ENCODE measurements around the gene ARFIP2.

DNA sequence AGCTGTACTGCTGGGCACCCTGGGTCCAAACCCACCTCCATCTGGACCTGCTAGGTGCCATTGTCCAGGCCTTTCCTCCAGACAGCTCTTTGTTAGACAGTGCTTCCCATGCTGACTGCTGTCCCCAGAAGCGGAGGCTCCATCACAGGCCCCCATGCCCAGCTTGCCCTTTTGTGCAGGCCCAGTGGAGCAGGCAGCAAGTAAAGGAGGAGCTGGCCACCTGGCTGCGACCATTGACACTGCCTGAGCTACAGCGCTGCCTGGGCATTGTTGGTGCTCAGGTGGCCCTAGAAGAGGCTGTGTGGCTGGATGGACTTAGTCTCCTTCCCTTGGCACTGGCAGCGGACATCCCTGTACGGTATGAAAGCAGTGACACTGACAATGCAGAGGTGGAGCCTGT is 17.4 kb upstream of the ARFIP2 start:
- TF ChIP-seq, protein P1, sequence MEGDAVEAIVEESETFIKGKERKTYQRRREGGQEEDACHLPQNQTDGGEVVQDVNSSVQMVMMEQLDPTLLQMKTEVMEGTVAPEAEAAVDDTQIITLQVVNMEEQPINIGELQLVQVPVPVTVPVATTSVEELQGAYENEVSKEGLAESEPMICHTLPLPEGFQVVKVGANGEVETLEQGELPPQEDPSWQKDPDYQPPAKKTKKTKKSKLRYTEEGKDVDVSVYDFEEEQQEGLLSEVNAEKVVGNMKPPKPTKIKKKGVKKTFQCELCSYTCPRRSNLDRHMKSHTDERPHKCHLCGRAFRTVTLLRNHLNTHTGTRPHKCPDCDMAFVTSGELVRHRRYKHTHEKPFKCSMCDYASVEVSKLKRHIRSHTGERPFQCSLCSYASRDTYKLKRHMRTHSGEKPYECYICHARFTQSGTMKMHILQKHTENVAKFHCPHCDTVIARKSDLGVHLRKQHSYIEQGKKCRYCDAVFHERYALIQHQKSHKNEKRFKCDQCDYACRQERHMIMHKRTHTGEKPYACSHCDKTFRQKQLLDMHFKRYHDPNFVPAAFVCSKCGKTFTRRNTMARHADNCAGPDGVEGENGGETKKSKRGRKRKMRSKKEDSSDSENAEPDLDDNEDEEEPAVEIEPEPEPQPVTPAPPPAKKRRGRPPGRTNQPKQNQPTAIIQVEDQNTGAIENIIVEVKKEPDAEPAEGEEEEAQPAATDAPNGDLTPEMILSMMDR (IDR thresholded peaks at IDR 0.05) = no peak
- TF ChIP-seq POLR2A (IDR thresholded peaks at IDR 0.05) (no peak), EP300 (IDR thresholded peaks at IDR 0.05) (no peak)
